Left forelimb (tissue), 1 donor: ENCODE measurements around the gene UCHL5.
"Not testable (repeated sequence)": the region's sequence is repeated elsewhere in the genome, so short reads cannot be mapped to it uniquely, and the experiment has no call there.

Experiments used
- DNase-seq: peaks from one replicate; pipeline ENCODE4 v3.0.0-alpha.2; 2018; ENCODE audit warnings: low spot score

The UCHL5 gene

GRCh38 chr1:193065954-193066353 is 6.8 kb upstream of the UCHL5 start:
- no peak for DNase-seq

- DNase-seq = no peak
Measured at GRCh38 chr1:193062698-193063463, 3.7 kb upstream of the UCHL5 start.

GRCh38 chr1:193060938-193061337 is 1.8 kb upstream of the UCHL5 start:
- no peak for DNase-seq

GRCh38 chr1:193060406-193060805 is 1.2 kb upstream of the UCHL5 start:
- no peak for DNase-seq

GRCh38 chr1:193060115-193060403 is 899 bp upstream of the UCHL5 start:
- DNase-seq = no peak

GRCh38 chr1:193058529-193059281 is 455 bp downstream of the UCHL5 start:
- DNase-seq = no peak

GRCh38 chr1:193054169-193054675 is 4.9 kb downstream of the UCHL5 start:
- no peak for DNase-seq

GRCh38 chr1:193048913-193049312 is 10.2 kb downstream of the UCHL5 start:
- not testable (repeated sequence) for DNase-seq

GRCh38 chr1:193042766-193043691 is 16.1 kb downstream of the UCHL5 start:
- no peak for DNase-seq

- DNase-seq = no peak
Measured at GRCh38 chr1:193040011-193040410, 19.1 kb downstream of the UCHL5 start.

GRCh38 chr1:193036337-193037047 is 22.7 kb downstream of the UCHL5 start:
- no peak for DNase-seq

- no peak for DNase-seq
Measured at GRCh38 chr1:193033610-193034009, 25.6 kb downstream of the UCHL5 start.

- DNase-seq = not testable (repeated sequence)
Measured at GRCh38 chr1:193032643-193033427, 26.3 kb downstream of the UCHL5 start.

GRCh38 chr1:193031431-193031830 is 27.7 kb downstream of the UCHL5 start:
- no peak for DNase-seq

GRCh38 chr1:193030280-193030679 is 28.9 kb downstream of the UCHL5 start:
- no peak for DNase-seq

- DNase-seq = no peak
Measured at GRCh38 chr1:193025218-193025617, 33.9 kb downstream of the UCHL5 start.

GRCh38 chr1:193019442-193020026 is 39.6 kb downstream of the UCHL5 start:
- DNase-seq = no peak

- no peak for DNase-seq
Measured at GRCh38 chr1:193016788-193017187, 42.4 kb downstream of the UCHL5 start.

- no peak for DNase-seq
Measured at GRCh38 chr1:193014400-193014799, 44.8 kb downstream of the UCHL5 start.

GRCh38 chr1:193013707-193014106 is 45.5 kb downstream of the UCHL5 start:
- no peak for DNase-seq
